Measurements from ENCODE around the gene PTMS. TPM values are rescaled to one million over a fixed set of nuclear protein-coding genes. Genes with fewer than 3 reads are reported as not detected.

PTMS gene
- total RNA-seq, 1 donor from 2014 or later = 352 TPM

GRCh38 chr12:6750506-6750905 is 15.7 kb upstream of the PTMS start:
- intact Hi-C loops (cut with DNase I) = loop anchor here (10.0 kb wide), 1 partner anchor 74 kb away; the partner anchor contains the start of genes GPR162 and P3H3
- DNase-seq (ENCODE audit: low spot score) (no peak), ATAC-seq (no peak)

- DNase-seq (ENCODE audit: low spot score) = no peak
- intact Hi-C loops (cut with DNase I) = loop anchor here (10.0 kb wide), 1 partner anchor 73 kb away; the partner anchor contains the start of genes GPR162 and P3H3
- no peak for ATAC-seq
Observed at GRCh38 chr12:6751767-6752166, 14.4 kb upstream of the PTMS start.

- DNase-seq (ENCODE audit: low spot score) (peak; percentile 78), ATAC-seq (peak; percentile 2)
- intact Hi-C loops (cut with DNase I) = loop anchor here (10.0 kb wide), 1 partner anchor 72 kb away; the partner anchor contains the start of genes GPR162 and P3H3
Observed at GRCh38 chr12:6752167-6752920, 13.8 kb upstream of the PTMS start.

GRCh38 chr12:6752921-6753771 is 13.0 kb upstream of the PTMS start, which contains the start of gene MLF2:
Gene MLF2 (minus strand): TSS chr12:6753141. CDS start chr12:6752334, 807 bp downstream.
- intact Hi-C loops (cut with DNase I) = loop anchor here (10.0 kb wide), 1 partner anchor 72 kb away; the partner anchor contains the start of genes GPR162 and P3H3
- ATAC-seq (peak; percentile 97), DNase-seq (ENCODE audit: low spot score) (peak; percentile 99)

GRCh38 chr12:6753772-6754356 is 12.3 kb upstream of the PTMS start:
- intact Hi-C loops (cut with DNase I) = loop anchor here (10.0 kb wide), 1 partner anchor 71 kb away; the partner anchor contains the start of genes GPR162 and P3H3
- DNase-seq (ENCODE audit: low spot score) = no peak

GRCh38 chr12:6754411-6754810 is 11.8 kb upstream of the PTMS start:
- no peak for ATAC-seq
- no peak for DNase-seq (ENCODE audit: low spot score)
- intact Hi-C loops (cut with DNase I) = loop anchor here (10.0 kb wide), 1 partner anchor 70 kb away; the partner anchor contains the start of genes GPR162 and P3H3

More at GRCh38 chr12:6753772-6754356, 12.3 kb upstream of the PTMS start:
- peak; percentile 18 for ATAC-seq

- intact Hi-C loops (cut with DNase I) = loop anchor here (10.0 kb wide), 1 partner anchor 68 kb away; the partner anchor contains the start of genes GPR162 and P3H3
Observed at GRCh38 chr12:6757028-6757690, 9.0 kb upstream of the PTMS start.

GRCh38 chr12:6758506-6759095 is 7.6 kb upstream of the PTMS start:
- DNase-seq (ENCODE audit: low spot score) (no peak), ATAC-seq (no peak)
- intact Hi-C loops (cut with DNase I) = loop anchor here (10.0 kb wide), 1 partner anchor 66 kb away; the partner anchor contains the start of genes GPR162 and P3H3

More at GRCh38 chr12:6757028-6757690, 9.0 kb upstream of the PTMS start:
- DNase-seq (ENCODE audit: low spot score) (no peak), ATAC-seq (no peak)

- intact Hi-C loops (cut with DNase I) = loop anchor here (10.0 kb wide), 1 partner anchor 65 kb away; the partner anchor contains the start of genes GPR162 and P3H3
- ATAC-seq = no peak
Observed at GRCh38 chr12:6759741-6760140, 6.4 kb upstream of the PTMS start.

GRCh38 chr12:6763380-6763779 is 2.8 kb upstream of the PTMS start:
- ATAC-seq = no peak
- DNase-seq (ENCODE audit: low spot score) = no peak
- intact Hi-C loops (cut with DNase I) = no loop called here

More at GRCh38 chr12:6759741-6760140, 6.4 kb upstream of the PTMS start:
- DNase-seq (ENCODE audit: low spot score) = no peak

- ATAC-seq (peak; percentile 90), DNase-seq (ENCODE audit: low spot score) (peak; percentile 95)
- intact Hi-C loops (cut with DNase I) = no loop called here
Observed at GRCh38 chr12:6764011-6764828, 1.9 kb upstream of the PTMS start.

GRCh38 chr12:6765048-6765633 is 1.0 kb upstream of the PTMS start:
- DNase-seq (ENCODE audit: low spot score) (no peak), ATAC-seq (no peak)
- intact Hi-C loops (cut with DNase I) = no loop called here

- intact Hi-C loops (cut with DNase I) = no loop called here
Observed at GRCh38 chr12:6766651-6767349, 637 bp downstream of the PTMS start.

GRCh38 chr12:6767353-6768319 is 1.5 kb downstream of the PTMS start:
- DNase-seq (ENCODE audit: low spot score) = no peak
- no peak for ATAC-seq
- intact Hi-C loops (cut with DNase I) = no loop called here

More at GRCh38 chr12:6766651-6767349, 637 bp downstream of the PTMS start:
- ATAC-seq (peak; percentile 52), DNase-seq (ENCODE audit: low spot score) (peak; percentile 91)

GRCh38 chr12:6768437-6768914 is 2.3 kb downstream of the PTMS start:
- DNase-seq (ENCODE audit: low spot score) (no peak), ATAC-seq (no peak)
- intact Hi-C loops (cut with DNase I) = no loop called here
